GM21381 (cell line): Measurements from ENCODE around the gene SUGP1.

ENCODE experiments used
- ATAC-seq: cut with Tn5 transposase; IDR thresholded peaks from one replicate; pipeline ENCODE4 v1.9.1; 2021; ENCODE audit warnings: mild to moderate bottlenecking, moderate library complexity; ENCODE audit not compliant: unreplicated experiment

The SUGP1 gene

DNA sequence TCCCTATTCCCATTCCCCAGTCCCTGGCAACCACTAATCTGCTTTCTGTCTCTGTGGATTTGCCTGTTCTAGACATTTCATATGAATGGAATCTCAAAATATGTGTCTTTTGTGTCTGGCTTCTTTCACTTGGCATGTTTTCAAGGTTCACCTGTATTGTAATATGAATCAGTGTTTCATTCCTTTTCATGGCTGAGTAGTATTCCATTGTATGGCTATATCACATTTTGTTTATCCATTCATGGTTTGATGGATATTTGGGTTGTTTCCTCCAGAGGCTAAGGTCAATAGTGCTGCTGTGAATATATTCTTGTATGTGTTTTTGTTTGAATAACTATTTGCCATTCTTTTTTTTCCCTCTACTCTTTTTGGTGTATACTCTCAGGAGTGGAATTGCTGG, 84.1 kb downstream of the SUGP1 start:
- ATAC-seq, result no peak

DNA sequence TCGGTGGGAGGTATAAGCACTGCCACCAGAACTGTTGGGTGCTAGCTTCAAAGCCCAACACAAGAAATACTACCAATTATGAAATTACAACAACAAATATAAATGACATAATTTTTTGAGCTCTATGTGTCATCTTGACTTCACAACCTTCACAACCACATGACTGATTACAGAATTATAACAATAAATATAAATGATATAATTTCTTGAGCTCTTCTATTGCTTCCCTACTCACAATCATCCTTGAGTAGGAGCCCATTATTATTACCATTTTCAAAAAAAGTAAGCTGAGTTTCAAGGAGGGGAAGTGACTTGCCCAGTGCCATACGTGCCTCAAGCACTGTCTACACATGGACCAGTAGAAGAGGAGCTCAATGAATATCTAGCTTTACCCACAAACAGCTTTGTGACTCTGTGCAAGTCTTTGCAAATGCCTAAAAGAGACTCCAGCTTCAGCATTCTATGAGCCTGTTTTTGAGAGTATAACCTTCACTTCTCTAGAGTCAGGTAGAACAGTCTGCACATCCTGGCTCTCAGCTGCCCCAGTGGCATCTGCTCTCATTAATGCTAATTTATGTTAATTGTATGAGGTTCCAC, 86.0 kb downstream of the SUGP1 start:
- ATAC-seq, result no peak

DNA sequence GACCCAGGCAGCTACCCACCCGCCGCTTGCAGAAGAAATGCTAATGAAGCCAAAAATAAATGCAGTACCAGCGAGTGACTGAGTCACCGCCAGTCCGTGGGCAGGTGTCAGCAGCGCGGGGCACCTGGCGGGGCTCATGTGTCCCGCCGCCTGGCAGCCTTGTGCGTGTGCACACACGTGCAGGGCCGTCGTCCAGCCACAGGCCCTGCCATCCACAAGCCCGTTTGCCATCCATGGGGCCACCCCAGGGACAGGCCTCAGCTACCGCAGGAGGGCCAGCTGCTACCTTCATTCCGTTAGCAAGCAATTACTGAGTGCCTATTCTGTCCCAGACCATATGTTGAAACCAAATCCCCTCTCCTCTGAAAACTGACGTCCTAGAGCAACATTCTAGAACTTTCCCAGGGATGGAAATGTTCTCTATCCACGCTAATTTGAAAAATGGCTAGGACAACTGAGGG, 88.0 kb downstream of the SUGP1 start:
- ATAC-seq, result no peak

DNA sequence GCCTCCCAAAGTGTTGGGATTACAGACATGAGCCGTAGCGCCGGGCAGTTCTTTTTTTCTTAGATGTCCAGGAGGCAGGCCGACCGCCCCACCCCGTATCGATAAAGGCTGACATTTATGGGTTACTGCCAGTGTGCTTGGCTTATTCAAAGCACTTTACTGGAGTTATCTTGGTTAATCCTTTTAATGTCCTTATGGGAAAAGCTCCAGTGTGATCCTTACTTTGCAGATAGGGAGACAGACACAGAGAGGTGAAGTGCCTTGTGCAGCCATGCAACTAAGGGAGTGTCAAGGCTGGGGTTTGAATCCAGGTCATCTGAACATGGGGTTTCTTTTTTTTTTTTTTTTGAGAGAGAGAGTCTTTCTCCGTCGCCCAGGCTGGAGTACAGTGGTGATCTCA, 89.3 kb downstream of the SUGP1 start:
- no peak for ATAC-seq

DNA sequence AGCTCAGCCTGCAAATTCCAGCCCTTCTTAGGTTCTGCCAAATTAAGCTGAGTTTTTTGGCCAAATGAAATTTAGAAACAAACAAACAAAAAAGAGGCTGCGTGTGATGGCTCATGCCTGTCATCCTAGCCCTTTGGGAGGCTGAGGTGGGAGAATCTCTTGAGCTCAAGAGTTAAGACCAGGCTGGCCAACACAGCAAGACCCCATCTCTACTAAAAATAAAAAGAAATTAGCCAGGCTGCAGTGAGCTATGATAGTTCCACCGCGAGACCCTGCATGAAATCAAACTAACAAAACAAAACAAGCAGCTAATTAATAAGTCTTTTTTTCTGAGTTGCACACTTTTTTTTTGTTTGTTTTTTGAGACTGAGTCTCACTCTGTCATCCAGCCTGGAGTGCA, 90.6 kb downstream of the SUGP1 start:
- ATAC-seq, result no peak

DNA sequence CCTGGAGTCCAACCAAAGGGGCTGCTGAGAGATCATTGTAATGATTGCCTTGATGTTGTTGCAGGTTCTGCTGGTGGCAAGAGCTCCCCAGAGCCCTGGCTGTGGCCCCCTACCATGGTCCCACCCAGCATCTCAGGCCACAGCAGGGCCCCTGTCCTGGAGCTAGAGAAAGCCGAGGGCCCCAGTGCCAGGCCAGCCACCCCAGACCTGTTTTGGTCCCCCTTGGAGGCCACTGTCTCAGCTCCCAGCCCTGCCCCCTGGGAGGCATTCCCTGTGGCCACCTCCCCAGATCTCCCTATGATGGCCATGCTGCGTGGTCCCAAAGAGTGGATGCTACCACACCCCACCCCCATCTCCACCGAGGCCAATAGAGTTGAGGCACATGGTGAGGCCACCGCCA, 93.1 kb downstream of the SUGP1 start:
- ATAC-seq, result no peak

DNA sequence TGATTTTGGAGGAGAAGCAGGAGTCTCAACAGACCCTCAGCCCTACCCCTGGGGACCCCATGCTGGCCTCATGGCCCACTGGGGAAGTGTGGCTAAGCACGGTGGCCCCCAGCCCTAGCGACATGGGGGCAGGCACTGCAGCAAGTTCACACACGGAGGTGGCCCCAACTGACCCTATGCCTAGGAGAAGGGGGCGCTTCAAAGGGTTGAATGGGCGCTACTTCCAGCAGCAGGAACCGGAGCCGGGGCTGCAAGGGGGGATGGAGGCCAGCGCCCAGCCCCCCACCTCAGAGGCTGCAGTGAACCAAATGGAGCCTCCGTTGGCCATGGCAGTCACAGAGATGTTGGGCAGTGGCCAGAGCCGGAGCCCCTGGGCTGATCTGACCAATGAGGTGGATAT, 93.6 kb downstream of the SUGP1 start:
- ATAC-seq, result no peak

DNA sequence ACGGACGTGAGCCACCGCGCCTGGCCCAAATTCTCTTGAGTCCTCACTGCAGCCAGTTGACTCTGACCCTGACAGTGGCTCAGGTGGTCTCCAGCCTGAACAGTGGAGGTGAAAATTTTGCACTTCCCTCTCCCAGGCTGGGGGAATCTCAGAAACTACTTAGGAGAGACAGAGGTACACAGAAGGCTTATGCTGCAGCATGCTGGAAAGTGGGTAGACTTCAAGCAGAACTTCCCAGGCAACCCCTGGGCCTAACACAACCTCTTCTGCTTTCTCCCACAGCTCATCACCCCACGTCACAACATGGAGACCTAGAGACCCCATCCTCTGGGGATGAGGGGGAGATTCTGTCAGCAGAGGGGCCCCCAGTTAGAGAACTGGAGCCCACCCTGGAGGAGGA, 94.1 kb downstream of the SUGP1 start:
- no peak for ATAC-seq
